Transverse colon (tissue), 3 donors: ENCODE data around the gene TUSC7.

Source experiments
- EP300 ChIP-seq: sonication (generic); formaldehyde crosslinking; IDR thresholded peaks from one replicate; pipeline ENCODE4 v1.6.1; 2017; ENCODE audit warnings: antibody characterized with exemption, low read depth
- POLR2A ChIP-seq: fragments of 450-650 bp; IDR thresholded peaks from one replicate; pipeline ENCODE4 v1.6.1; 2016; ENCODE audit warnings: antibody characterized with exemption, mild to moderate bottlenecking, moderate library complexity
- TF ChIP-seq, protein P1 (sequence below), 5 experiments: fragments of 200-600 bp in 3 of 5; fragments of 450-650 bp in 2 of 5; sonication (generic) in 3 of 5; IDR thresholded peaks; 1 replicate in 2 of 5; 2 replicates in 3 of 5; pipeline ENCODE4 v1.5.1; 2016 to 2017; ENCODE audit warnings: antibody characterized with exemption in 5 of 5, inconsistent platforms in 3 of 5, mild to moderate bottlenecking in 2 of 5, moderate library complexity in 1 of 5

DNA sequence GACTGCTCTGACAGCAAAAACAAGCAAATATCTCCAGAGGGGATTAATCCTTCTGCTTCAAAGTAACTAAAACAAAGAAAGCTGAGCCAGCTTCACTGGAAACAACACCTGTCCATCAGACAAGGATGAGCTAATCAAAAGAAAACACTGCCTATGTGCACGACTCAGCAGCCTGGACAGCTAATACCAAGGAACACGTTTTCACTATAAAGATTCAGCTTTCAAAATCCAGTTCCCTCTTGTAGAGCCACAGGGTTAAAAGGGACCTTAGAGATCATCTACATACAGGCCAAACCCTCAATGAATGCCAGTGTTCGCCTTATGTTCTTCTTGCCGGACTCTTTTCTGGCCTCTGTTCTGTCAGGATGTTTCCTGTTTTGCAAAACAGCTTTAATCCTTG lies 6.9 kb downstream of the TUSC7 start:
- no peak for TF ChIP-seq POLR2A
- TF ChIP-seq, protein P1, sequence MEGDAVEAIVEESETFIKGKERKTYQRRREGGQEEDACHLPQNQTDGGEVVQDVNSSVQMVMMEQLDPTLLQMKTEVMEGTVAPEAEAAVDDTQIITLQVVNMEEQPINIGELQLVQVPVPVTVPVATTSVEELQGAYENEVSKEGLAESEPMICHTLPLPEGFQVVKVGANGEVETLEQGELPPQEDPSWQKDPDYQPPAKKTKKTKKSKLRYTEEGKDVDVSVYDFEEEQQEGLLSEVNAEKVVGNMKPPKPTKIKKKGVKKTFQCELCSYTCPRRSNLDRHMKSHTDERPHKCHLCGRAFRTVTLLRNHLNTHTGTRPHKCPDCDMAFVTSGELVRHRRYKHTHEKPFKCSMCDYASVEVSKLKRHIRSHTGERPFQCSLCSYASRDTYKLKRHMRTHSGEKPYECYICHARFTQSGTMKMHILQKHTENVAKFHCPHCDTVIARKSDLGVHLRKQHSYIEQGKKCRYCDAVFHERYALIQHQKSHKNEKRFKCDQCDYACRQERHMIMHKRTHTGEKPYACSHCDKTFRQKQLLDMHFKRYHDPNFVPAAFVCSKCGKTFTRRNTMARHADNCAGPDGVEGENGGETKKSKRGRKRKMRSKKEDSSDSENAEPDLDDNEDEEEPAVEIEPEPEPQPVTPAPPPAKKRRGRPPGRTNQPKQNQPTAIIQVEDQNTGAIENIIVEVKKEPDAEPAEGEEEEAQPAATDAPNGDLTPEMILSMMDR (IDR thresholded peaks at IDR 0.05): no peak
- TF ChIP-seq EP300: no peak
